Parathyroid adenoma (tissue), 2 donors: ENCODE measurements around the gene ZNF385D.

ENCODE experiments used
- H2AFZ ChIP-seq: fragments of 300-600 bp; sonication (generic); one replicate; pipeline ENCODE4 v1.7.0; 2017; ENCODE audit warnings: antibody characterized with exemption, mild to moderate bottlenecking
- H3K27ac ChIP-seq: fragments of 300-600 bp; sonication (generic); one replicate; pipeline ENCODE4 v1.7.0; 2017
- H3K27me3 ChIP-seq: fragments of 300-600 bp; sonication (generic); one replicate; pipeline ENCODE4 v1.7.0; 2017; ENCODE audit warnings: low read length; ENCODE audit not compliant: control insufficient read depth, insufficient read depth
- H3K36me3 ChIP-seq: fragments of 300-600 bp; sonication (generic); one replicate; pipeline ENCODE4 v1.7.0; 2017; ENCODE audit warnings: low read length; ENCODE audit not compliant: control insufficient read depth, insufficient read depth
- H3K4me1 ChIP-seq: fragments of 300-600 bp; sonication (generic); one replicate; pipeline ENCODE4 v1.7.0; 2017; ENCODE audit warnings: control low read depth
- H3K4me2 ChIP-seq: fragments of 300-600 bp; sonication (generic); one replicate; pipeline ENCODE4 v1.7.0; 2017; ENCODE audit warnings: low read length
- H3K4me3 ChIP-seq: fragments of 300-600 bp; sonication (generic); one replicate; pipeline ENCODE4 v1.7.0; 2017; ENCODE audit warnings: low read depth, low read length
- H3K79me2 ChIP-seq: fragments of 300-600 bp; sonication (generic); one replicate; pipeline ENCODE4 v1.7.0; 2017; ENCODE audit warnings: control low read depth
- H3K9ac ChIP-seq: fragments of 300-600 bp; sonication (generic); one replicate; pipeline ENCODE4 v1.7.0; 2017; ENCODE audit warnings: mild to moderate bottlenecking
- H3K9me3 ChIP-seq: fragments of 300-600 bp; sonication (generic); one replicate; pipeline ENCODE4 v1.7.0; 2017; ENCODE audit warnings: low read length; ENCODE audit not compliant: control insufficient read depth
- TF ChIP-seq, protein P1 (sequence below): fragments of 300-600 bp; sonication (generic); IDR thresholded peaks from one replicate; pipeline ENCODE4 v1.7.0; 2017; ENCODE audit warnings: antibody characterized with exemption, mild to moderate bottlenecking
- donor health status: primary hyperparathyroidism.

ZNF385D gene

DNA sequence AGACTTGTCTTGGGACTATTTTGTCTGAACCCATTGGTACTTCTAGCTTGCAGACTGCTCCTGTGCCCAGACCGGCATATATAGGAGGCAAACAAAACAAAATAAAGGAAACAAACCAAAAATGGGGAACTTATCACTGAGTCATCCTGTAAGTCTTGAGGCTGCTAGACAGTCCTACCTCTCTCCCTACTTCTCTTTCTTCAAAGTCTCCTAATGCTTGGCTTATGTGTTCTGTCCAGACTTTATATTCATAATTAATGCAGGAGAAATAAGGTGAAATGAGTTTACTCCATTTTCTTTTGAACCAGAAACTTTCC is 266.2 kb downstream of the ZNF385D start:
- H3K4me1 ChIP-seq = no peaks in the 10 kb centered on the region
- no peak overlapping the region for H3K9ac ChIP-seq
- H3K9me3 ChIP-seq = no peaks in the 10 kb centered on the region
- no peaks in the 10 kb centered on the region for H3K79me2 ChIP-seq
- TF ChIP-seq, protein P1, sequence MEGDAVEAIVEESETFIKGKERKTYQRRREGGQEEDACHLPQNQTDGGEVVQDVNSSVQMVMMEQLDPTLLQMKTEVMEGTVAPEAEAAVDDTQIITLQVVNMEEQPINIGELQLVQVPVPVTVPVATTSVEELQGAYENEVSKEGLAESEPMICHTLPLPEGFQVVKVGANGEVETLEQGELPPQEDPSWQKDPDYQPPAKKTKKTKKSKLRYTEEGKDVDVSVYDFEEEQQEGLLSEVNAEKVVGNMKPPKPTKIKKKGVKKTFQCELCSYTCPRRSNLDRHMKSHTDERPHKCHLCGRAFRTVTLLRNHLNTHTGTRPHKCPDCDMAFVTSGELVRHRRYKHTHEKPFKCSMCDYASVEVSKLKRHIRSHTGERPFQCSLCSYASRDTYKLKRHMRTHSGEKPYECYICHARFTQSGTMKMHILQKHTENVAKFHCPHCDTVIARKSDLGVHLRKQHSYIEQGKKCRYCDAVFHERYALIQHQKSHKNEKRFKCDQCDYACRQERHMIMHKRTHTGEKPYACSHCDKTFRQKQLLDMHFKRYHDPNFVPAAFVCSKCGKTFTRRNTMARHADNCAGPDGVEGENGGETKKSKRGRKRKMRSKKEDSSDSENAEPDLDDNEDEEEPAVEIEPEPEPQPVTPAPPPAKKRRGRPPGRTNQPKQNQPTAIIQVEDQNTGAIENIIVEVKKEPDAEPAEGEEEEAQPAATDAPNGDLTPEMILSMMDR = no peak
- H3K36me3 ChIP-seq = no peaks in the 10 kb centered on the region
- no peaks in the 10 kb centered on the region for H3K27me3 ChIP-seq
- H2AFZ ChIP-seq = no peak overlapping the region
- no peak overlapping the region for H3K4me3 ChIP-seq
- no peak overlapping the region for H3K27ac ChIP-seq
- no peak overlapping the region for H3K4me2 ChIP-seq

- Histone ChIP-seq H3K27ac (no peak overlapping the region), H2AFZ (no peak overlapping the region), H3K4me2 (no peak overlapping the region), H3K9ac (no peak overlapping the region), H3K9me3 (no peaks in the 10 kb centered on the region), H3K4me1 (no peaks in the 10 kb centered on the region), H3K4me3 (no peak overlapping the region), H3K79me2 (no peaks in the 10 kb centered on the region), H3K27me3 (no peaks in the 10 kb centered on the region), H3K36me3 (no peaks in the 10 kb centered on the region)
- TF ChIP-seq, protein P1 = peak; percentile 13
Measured at GRCh38 chr3:21484057-21484827, 266.8 kb downstream of the ZNF385D start.

- Histone ChIP-seq H3K9me3 (no peaks in the 10 kb centered on the region), H3K4me2 (no peak overlapping the region), H3K4me1 (no peaks in the 10 kb centered on the region), H2AFZ (no peak overlapping the region), H3K4me3 (no peak overlapping the region), H3K79me2 (no peaks in the 10 kb centered on the region), H3K27ac (no peak overlapping the region), H3K9ac (no peak overlapping the region), H3K36me3 (no peaks in the 10 kb centered on the region), H3K27me3 (no peaks in the 10 kb centered on the region)
- TF ChIP-seq, protein P1 = no peak
Measured at GRCh38 chr3:21481991-21482390, 269.0 kb downstream of the ZNF385D start.

- Histone ChIP-seq H3K27ac (no peak overlapping the region), H3K79me2 (no peaks in the 10 kb centered on the region), H3K27me3 (no peaks in the 10 kb centered on the region), H3K36me3 (no peaks in the 10 kb centered on the region), H3K9ac (no peak overlapping the region), H3K4me1 (no peaks in the 10 kb centered on the region), H3K4me3 (no peak overlapping the region), H2AFZ (no peak overlapping the region), H3K4me2 (no peak overlapping the region), H3K9me3 (no peaks in the 10 kb centered on the region)
- TF ChIP-seq, protein P1 = no peak
Measured at GRCh38 chr3:21477541-21478288, 273.3 kb downstream of the ZNF385D start.
